ENCODE data around the gene PAIP2B. TPM values are rescaled to one million over a fixed set of nuclear protein-coding genes. Genes with fewer than 3 reads are reported as not detected.
A peak's percentile ranks its signal among the peaks of the same experiment; 100 is the strongest.

PAIP2B gene
- total and polyA plus RNA-seq, 9 of the 15 experiments (the other 6 are each of a cell fraction or from before 2014, with no cell fraction given), result 0.18 to 0.38 (median 0.25) TPM

- POLR2A ChIA-PET, result no interaction called here
- peaks cover 11% of the 10 kb centered on the region in 2 experiments; a peak in 1 of 5 replicates for H3K27me3 ChIP-seq (ENCODE audit: control insufficient read depth in 2 of 2, insufficient read depth in 2 of 2, low read length in 2 of 2)
- H3K9ac ChIP-seq (ENCODE audit: insufficient read depth in 1 of 2, low read depth in 2 of 2, low read length in 2 of 2), result no peak overlapping the region
- H3K9me1 ChIP-seq (ENCODE audit: control insufficient read depth, insufficient read depth, low read length), result no peaks in the 10 kb centered on the region
- no peaks in the 10 kb centered on the region for H3K4me1 ChIP-seq (replicated peaks in 1 of 2; ENCODE audit: control insufficient read depth in 2 of 2, insufficient read depth in 2 of 2, low read length in 2 of 2)
- H3K9me3 ChIP-seq (replicated peaks; ENCODE audit: control insufficient read depth, insufficient read depth, low read depth, low read length), result no peaks in the 10 kb centered on the region
- CTCF ChIA-PET (ENCODE audit: low intra/inter-chr PET ratio), result no interaction called here
- no peak for FAIRE-seq
- no peaks in the 10 kb centered on the region for H3K79me2 ChIP-seq (ENCODE audit: control insufficient read depth, insufficient read depth, low read length)
- H4K20me1 ChIP-seq (replicated peaks; ENCODE audit: control insufficient read depth, insufficient read depth, low read length), result no peaks in the 10 kb centered on the region
- BruUV-seq (replicated peaks), result no TSS peak
- DNase-seq (ENCODE audit: extremely low read depth in 1 of 4, low spot score in 3 of 4), result no peak
- H2AFZ ChIP-seq (ENCODE audit: low read depth, low read length), result no peak overlapping the region
- no peak overlapping the region for H3K4me2 ChIP-seq (ENCODE audit: insufficient read depth, low read length)
- in situ Hi-C loops (cut with MboI), result no loop called here
- H3K36me3 ChIP-seq (ENCODE audit: control insufficient read depth, insufficient read depth, low read length), result no peaks in the 10 kb centered on the region
- 3% methylated on average over 6 of the region's 6 CpGs for WGBS (ENCODE audit: insufficient coverage, low coverage, missing lambda C conversion rate)
- intact Hi-C loops (cut with micrococcal nuclease), result no loop called here
- no peak for ATAC-seq
- no peak overlapping the region for H3K4me3 ChIP-seq
- TF ChIP-seq MAFG (tag; conservative IDR thresholded peaks at IDR 0.05) (peak; percentile 33), ZNF316 (IDR thresholded peaks at IDR 0.05) (peak; percentile 76), ARHGAP35 (IDR thresholded peaks at IDR 0.05; ENCODE audit: partially characterized antibody) (no peak), C11orf30 (IDR thresholded peaks at IDR 0.05; ENCODE audit: low read depth) (peak; percentile 38; the same call in 1 of the 2 replicates), CREB1 (IDR thresholded peaks at IDR 0.05) (no peak), CREB1 (CRISPR knock-in tag; IDR thresholded peaks at IDR 0.05) (no peak)
- H3K27ac ChIP-seq (ENCODE audit: extremely low read depth, low read depth, low read length), result no peak overlapping the region
Measured at GRCh38 chr2:71263386-71263785, 36.5 kb upstream of the PAIP2B start.

DNA sequence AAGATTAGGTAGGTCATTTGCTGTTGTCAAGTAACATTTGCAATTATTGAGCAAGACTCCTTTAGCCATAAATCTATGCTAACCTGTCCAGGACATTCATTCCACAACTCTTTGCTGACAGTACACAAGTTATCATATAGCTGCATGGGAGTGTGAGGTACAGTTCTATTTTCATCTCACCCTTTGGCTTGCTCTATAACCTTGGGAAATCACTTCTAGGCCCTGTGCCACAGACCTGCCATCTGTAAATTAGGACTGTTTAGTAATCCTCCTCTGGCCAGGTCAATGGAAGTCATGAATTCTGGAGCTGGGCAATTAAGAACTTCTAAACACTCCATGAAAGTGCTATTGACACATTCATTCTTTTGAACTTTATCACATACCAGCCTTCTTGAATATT, 34.6 kb upstream of the PAIP2B start:
- BruUV-seq (replicated peaks), result no TSS peak
- in situ Hi-C loops (cut with MboI), result no loop called here

More for the DNA sequence above, 34.6 kb upstream of the PAIP2B start:
- no peak overlapping the region for H3K4me2 ChIP-seq (ENCODE audit: insufficient read depth, low read length)
- ChIA-PET POLR2A (interaction anchor here (1.2 kb wide), 1 partner anchor 17 kb away, joined by 3 read pairs; no protein-coding TSS in a partner anchor), CTCF (ENCODE audit: low intra/inter-chr PET ratio) (no interaction called here)
- H3K36me3 ChIP-seq (ENCODE audit: control insufficient read depth, insufficient read depth, low read length), result no peaks in the 10 kb centered on the region
- ATAC-seq, result no peak
- no peaks in the 10 kb centered on the region for H3K79me2 ChIP-seq (ENCODE audit: control insufficient read depth, insufficient read depth, low read length)
- no peak for FAIRE-seq
- no peaks in the 10 kb centered on the region for H4K20me1 ChIP-seq (replicated peaks; ENCODE audit: control insufficient read depth, insufficient read depth, low read length)
- H3K27me3 ChIP-seq (ENCODE audit: control insufficient read depth in 2 of 2, insufficient read depth in 2 of 2, low read length in 2 of 2), result peaks cover 11 to 15% of the 10 kb centered on the region in 2 experiments; a peak in 2 of 5 replicates
- TF ChIP-seq CEBPB (tag; IDR thresholded peaks at IDR 0.05) (0 out of 2 replicates have a peak, but pooled peaks have one; percentile 13), NFIC (IDR thresholded peaks at IDR 0.05) (no peak)
- H3K4me3 ChIP-seq, result no peak overlapping the region
- no peaks in the 10 kb centered on the region for H3K9me1 ChIP-seq (ENCODE audit: control insufficient read depth, insufficient read depth, low read length)
- no peak overlapping the region for H3K9ac ChIP-seq (ENCODE audit: insufficient read depth in 1 of 2, low read depth in 2 of 2, low read length in 2 of 2)
- H3K27ac ChIP-seq (ENCODE audit: extremely low read depth, low read depth, low read length), result no peak overlapping the region
- no peak for DNase-seq (ENCODE audit: extremely low read depth in 1 of 4, low spot score in 3 of 4)
- H2AFZ ChIP-seq (ENCODE audit: low read depth, low read length), result no peak overlapping the region
- no peaks in the 10 kb centered on the region for H3K4me1 ChIP-seq (replicated peaks in 1 of 2; ENCODE audit: control insufficient read depth in 2 of 2, insufficient read depth in 2 of 2, low read length in 2 of 2)
- intact Hi-C loops (cut with micrococcal nuclease), result no loop called here
- H3K9me3 ChIP-seq (replicated peaks; ENCODE audit: control insufficient read depth, insufficient read depth, low read depth, low read length), result no peaks in the 10 kb centered on the region

Data from K562 (cell line).